NB4 (cell line): ENCODE data around the gene OR5L1.

ENCODE experiments used
- MYC ChIP-seq: IDR thresholded peaks from 2 replicates; pipeline ENCODE4 v1.6.1; 2011; ENCODE audit warnings: low read depth, low read length
- POLR2A ChIP-seq: IDR thresholded peaks from 2 replicates; pipeline ENCODE4 v1.6.1; 2011; ENCODE audit warnings: mild to moderate bottlenecking; ENCODE audit not compliant: insufficient read length; ENCODE audit errors: extremely low read depth
- TF ChIP-seq, protein P1 (sequence below): IDR thresholded peaks from one replicate; pipeline ENCODE4 v1.5.1; 2012; ENCODE audit warnings: low read depth, low read length

DNA sequence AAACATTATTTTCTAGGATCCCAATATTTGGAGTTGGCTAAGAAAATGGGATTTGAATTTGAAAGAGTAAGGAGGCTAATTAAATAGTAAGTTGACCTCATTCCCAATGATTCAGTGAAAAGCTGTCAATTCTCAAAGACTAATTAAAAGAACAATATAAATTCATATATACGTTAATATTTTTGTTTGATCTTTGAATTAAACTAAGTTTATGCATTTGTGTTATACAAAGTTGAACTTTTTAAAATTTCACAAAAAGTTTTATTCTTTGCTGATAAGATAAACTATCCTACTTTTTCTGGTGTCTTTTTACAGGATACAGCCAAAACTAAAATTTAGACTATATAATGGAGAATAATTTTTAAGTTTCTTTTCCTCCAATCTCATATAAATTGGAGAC lies at the start of gene OR5L1:
- TF ChIP-seq, protein P1, sequence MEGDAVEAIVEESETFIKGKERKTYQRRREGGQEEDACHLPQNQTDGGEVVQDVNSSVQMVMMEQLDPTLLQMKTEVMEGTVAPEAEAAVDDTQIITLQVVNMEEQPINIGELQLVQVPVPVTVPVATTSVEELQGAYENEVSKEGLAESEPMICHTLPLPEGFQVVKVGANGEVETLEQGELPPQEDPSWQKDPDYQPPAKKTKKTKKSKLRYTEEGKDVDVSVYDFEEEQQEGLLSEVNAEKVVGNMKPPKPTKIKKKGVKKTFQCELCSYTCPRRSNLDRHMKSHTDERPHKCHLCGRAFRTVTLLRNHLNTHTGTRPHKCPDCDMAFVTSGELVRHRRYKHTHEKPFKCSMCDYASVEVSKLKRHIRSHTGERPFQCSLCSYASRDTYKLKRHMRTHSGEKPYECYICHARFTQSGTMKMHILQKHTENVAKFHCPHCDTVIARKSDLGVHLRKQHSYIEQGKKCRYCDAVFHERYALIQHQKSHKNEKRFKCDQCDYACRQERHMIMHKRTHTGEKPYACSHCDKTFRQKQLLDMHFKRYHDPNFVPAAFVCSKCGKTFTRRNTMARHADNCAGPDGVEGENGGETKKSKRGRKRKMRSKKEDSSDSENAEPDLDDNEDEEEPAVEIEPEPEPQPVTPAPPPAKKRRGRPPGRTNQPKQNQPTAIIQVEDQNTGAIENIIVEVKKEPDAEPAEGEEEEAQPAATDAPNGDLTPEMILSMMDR, result no peak
- TF ChIP-seq POLR2A, result no peak
- no peak for TF ChIP-seq MYC
